HG03432 (cell line): Measurements from ENCODE around the gene EMC9.

ENCODE experiments used
- ATAC-seq: cut with Tn5 transposase; IDR thresholded peaks from one replicate; pipeline ENCODE4 v1.9.1; 2021; ENCODE audit warnings: mild to moderate bottlenecking, moderate library complexity; ENCODE audit not compliant: unreplicated experiment

EMC9 gene

GRCh38 chr14:24132061-24132685, 9.2 kb downstream of the EMC9 start:
- no peak for ATAC-seq

GRCh38 chr14:24131549-24131966, 9.8 kb downstream of the EMC9 start:
- no peak for ATAC-seq

- no peak for ATAC-seq
These were observed 10.5 kb downstream of the EMC9 start for GRCh38 chr14:24130717-24131548.

- no peak for ATAC-seq
These were observed 11.0 kb downstream of the EMC9 start, which contains the start of gene FITM1 for GRCh38 chr14:24130380-24130716. Gene FITM1, plus strand, starts transcription at chr14:24130659. Its CDS starts 905 bp downstream, at chr14:24131564.

GRCh38 chr14:24129410-24129998, 11.9 kb downstream of the EMC9 start:
- no peak for ATAC-seq

GRCh38 chr14:24127673-24128072, 13.7 kb downstream of the EMC9 start:
- ATAC-seq: no peak

GRCh38 chr14:24126939-24127338, 14.5 kb downstream of the EMC9 start:
- ATAC-seq: no peak

- peak; percentile 71 for ATAC-seq
These were observed 17.7 kb downstream of the EMC9 start for GRCh38 chr14:24123424-24124417.

GRCh38 chr14:24122898-24123297, 18.5 kb downstream of the EMC9 start:
- no peak for ATAC-seq

- no peak for ATAC-seq
These were observed 19.0 kb downstream of the EMC9 start for GRCh38 chr14:24122416-24122815.

GRCh38 chr14:24121210-24121609, 20.2 kb downstream of the EMC9 start:
- ATAC-seq: no peak

- no peak for ATAC-seq
These were observed 21.7 kb downstream of the EMC9 start for GRCh38 chr14:24119691-24120090.

- ATAC-seq: no peak
These were observed 24.2 kb downstream of the EMC9 start for GRCh38 chr14:24117179-24117578.

GRCh38 chr14:24116128-24116814, 25.1 kb downstream of the EMC9 start:
- ATAC-seq: no peak

- no peak for ATAC-seq
These were observed 25.8 kb downstream of the EMC9 start for GRCh38 chr14:24115422-24116127.

GRCh38 chr14:24114532-24115421, 26.6 kb downstream of the EMC9 start, which contains the start of the genes DCAF11 and NRL:
Gene DCAF11, plus strand, starts transcription at chr14:24114777. Its CDS starts 818 bp downstream, at chr14:24115595.
Gene NRL, minus strand, starts transcription at chr14:24114949. Its CDS starts 32,101 bp downstream, at chr14:24082848.
- ATAC-seq: peak; percentile 87

GRCh38 chr14:24113801-24114531, 27.4 kb downstream of the EMC9 start:
- ATAC-seq: peak; percentile 29

GRCh38 chr14:24113379-24113800, 28.0 kb downstream of the EMC9 start:
- ATAC-seq: no peak
